ENCODE results near the gene PIWIL1. TPM values are rescaled to one million over a fixed set of nuclear protein-coding genes. Genes with fewer than 3 reads are reported as not detected.

The PIWIL1 gene
- total and polyA plus RNA-seq, 3 donors from 2014 or later, result 53.0 to 203 (median 71.7) TPM

- no peaks in the 10 kb centered on the region for H3K9me3 ChIP-seq
- intact Hi-C loops (cut with DNase I; ENCODE audit: low total_unique reads), result no loop called here
- DNase-seq, result no peak
- no peaks in the 10 kb centered on the region for H3K4me1 ChIP-seq
- no peak overlapping the region for H3K4me3 ChIP-seq
- no peaks in the 10 kb centered on the region for H3K36me3 ChIP-seq (ENCODE audit: low read depth, missing control alignments)
- H3K27ac ChIP-seq, result no peak overlapping the region
- TF ChIP-seq POLR2A (IDR thresholded peaks at IDR 0.05), result no peak
- no peak for TF ChIP-seq CTCF (IDR thresholded peaks at IDR 0.05)
- H3K27me3 ChIP-seq, result no peaks in the 10 kb centered on the region
- WGBS, 2 donors, result 82 to 94% methylated on average over 7 of the region's 7 CpGs
Observed at GRCh38 chr12:130354407-130354806, 16.7 kb downstream of the PIWIL1 start.

GRCh38 chr12:130356222-130356621 is 18.5 kb downstream of the PIWIL1 start:
- no peaks in the 10 kb centered on the region for H3K36me3 ChIP-seq (ENCODE audit: low read depth, missing control alignments)
- no peaks in the 10 kb centered on the region for H3K4me1 ChIP-seq
- no peaks in the 10 kb centered on the region for H3K27me3 ChIP-seq
- WGBS, 2 donors, result 60 to 62% methylated on average over 8 of the region's 8 CpGs
- no peaks in the 10 kb centered on the region for H3K9me3 ChIP-seq
- H3K27ac ChIP-seq, result no peak overlapping the region
- intact Hi-C loops (cut with DNase I; ENCODE audit: low total_unique reads), result no loop called here
- DNase-seq, result no peak
- H3K4me3 ChIP-seq, result no peak overlapping the region
- TF ChIP-seq POLR2A (IDR thresholded peaks at IDR 0.05) (no peak), CTCF (IDR thresholded peaks at IDR 0.05) (no peak)

GRCh38 chr12:130357241-130357640 is 19.6 kb downstream of the PIWIL1 start:
- Histone ChIP-seq H3K27me3 (no peaks in the 10 kb centered on the region), H3K4me1 (no peaks in the 10 kb centered on the region), H3K36me3 (ENCODE audit: low read depth, missing control alignments) (no peaks in the 10 kb centered on the region), H3K9me3 (no peaks in the 10 kb centered on the region), H3K4me3 (no peak overlapping the region), H3K27ac (no peak overlapping the region)
- 77 to 83% methylated on average over 8 of the region's 8 CpGs for WGBS, 2 donors
- intact Hi-C loops (cut with DNase I; ENCODE audit: low total_unique reads), result no loop called here
- DNase-seq, result no peak
- no peak for TF ChIP-seq POLR2A (IDR thresholded peaks at IDR 0.05)
- TF ChIP-seq CTCF (IDR thresholded peaks at IDR 0.05), result no peak

- Histone ChIP-seq H3K27me3 (no peaks in the 10 kb centered on the region), H3K4me3 (no peak overlapping the region), H3K36me3 (ENCODE audit: low read depth, missing control alignments) (no peaks in the 10 kb centered on the region), H3K27ac (no peak overlapping the region), H3K4me1 (no peaks in the 10 kb centered on the region), H3K9me3 (no peaks in the 10 kb centered on the region)
- intact Hi-C loops (cut with DNase I; ENCODE audit: low total_unique reads), result no loop called here
- DNase-seq, result no peak
- WGBS, 2 donors, result 69 to 75% methylated on average over 14 of the region's 14 CpGs
- no peak for TF ChIP-seq CTCF (IDR thresholded peaks at IDR 0.05)
- TF ChIP-seq POLR2A (IDR thresholded peaks at IDR 0.05), result no peak
Observed at GRCh38 chr12:130357729-130358330, 20.1 kb downstream of the PIWIL1 start.

GRCh38 chr12:130362060-130362459 is 24.4 kb downstream of the PIWIL1 start:
- H3K4me3 ChIP-seq, result no peak overlapping the region
- H3K27ac ChIP-seq, result no peak overlapping the region
- H3K36me3 ChIP-seq (ENCODE audit: low read depth, missing control alignments), result no peaks in the 10 kb centered on the region
- no peak for TF ChIP-seq CTCF (IDR thresholded peaks at IDR 0.05)
- TF ChIP-seq POLR2A (IDR thresholded peaks at IDR 0.05), result no peak
- no peaks in the 10 kb centered on the region for H3K4me1 ChIP-seq
- 93 to 96% methylated on average over 5 of the region's 5 CpGs for WGBS, 2 donors
- no peak for DNase-seq
- intact Hi-C loops (cut with DNase I; ENCODE audit: low total_unique reads), result no loop called here
- H3K27me3 ChIP-seq, result no peaks in the 10 kb centered on the region
- H3K9me3 ChIP-seq, result no peaks in the 10 kb centered on the region
